ENCODE results near the gene CCDC15. TPM values are rescaled to one million over a fixed set of nuclear protein-coding genes. Genes with fewer than 3 reads are reported as not detected.

The CCDC15 gene
- total RNA-seq, 2 experiments from 2014 or later = 7.7 to 8.8 TPM

DNA sequence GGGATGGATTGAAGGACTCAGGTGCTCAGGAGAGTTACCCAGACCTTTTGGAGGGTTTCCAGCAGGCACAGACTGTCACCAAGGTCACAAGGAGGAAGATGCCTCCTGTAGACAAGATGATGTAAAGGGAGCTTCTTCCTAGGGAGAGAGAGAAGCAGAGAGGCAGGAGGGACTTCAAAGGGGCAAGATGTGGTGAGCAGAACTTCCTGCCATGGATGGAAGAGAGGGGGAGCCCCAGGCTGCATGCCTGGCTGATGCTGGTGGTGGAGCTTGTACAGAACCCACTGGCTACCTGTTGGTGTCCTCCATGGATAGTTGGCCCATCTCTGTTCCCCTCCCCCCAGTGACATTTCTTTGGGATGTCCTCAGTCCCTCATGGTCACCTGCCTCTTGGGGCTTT lies 30.7 kb upstream of the CCDC15 start:
- peaks cover 1% of the 10 kb centered on the region for H3K36me3 Mint-ChIP-seq (ENCODE audit: low read depth)
- CTCF ChIA-PET = interaction anchor here (1.2 to 2.1 kb wide), 6 partner anchors 12 to 219 kb away, joined by 3 to 11 read pairs (median 6); partner anchors contain the start of genes CCDC15 and HEPACAM
- DNase-seq (peak; percentile 46), ATAC-seq (peak; percentile 63)
- peak overlapping the region; percentile 69 for H3K27ac Mint-ChIP-seq
- POLR2A ChIA-PET = interaction anchor here (1.2 to 2.0 kb wide), 2 partner anchors 27 to 30 kb away, joined by 3 to 14 read pairs; partner anchors contain the start of gene CCDC15
- peaks cover 29% of the 10 kb centered on the region for H3K4me1 Mint-ChIP-seq (ENCODE audit: low read depth)
- no peak overlapping the region for H3K4me3 Mint-ChIP-seq
- no peaks in the 10 kb centered on the region for H3K9me3 Mint-ChIP-seq (ENCODE audit: insufficient read depth)
- H3K27me3 Mint-ChIP-seq (ENCODE audit: low read depth) = peaks cover 3% of the 10 kb centered on the region

GRCh38 chr11:124928942-124929665 lies 24.9 kb upstream of the CCDC15 start:
- Mint-ChIP-seq H3K9me3 (ENCODE audit: insufficient read depth) (no peaks in the 10 kb centered on the region), H3K36me3 (ENCODE audit: low read depth) (peaks cover 4% of the 10 kb centered on the region), H3K27me3 (ENCODE audit: low read depth) (no peaks in the 10 kb centered on the region), H3K4me1 (ENCODE audit: low read depth) (peaks cover 13% of the 10 kb centered on the region), H3K27ac (no peak overlapping the region), H3K4me3 (no peak overlapping the region)
- no peak for DNase-seq
- POLR2A ChIA-PET = interaction anchor here (1.2 kb wide), 1 partner anchor 22 kb away, joined by 3 read pairs; no protein-coding TSS in a partner anchor
- CTCF ChIA-PET = interaction anchor here (1.6 kb wide), 1 partner anchor 24 kb away, joined by 5 read pairs; the partner anchor contains the start of gene CCDC15
- ATAC-seq = no peak

DNA sequence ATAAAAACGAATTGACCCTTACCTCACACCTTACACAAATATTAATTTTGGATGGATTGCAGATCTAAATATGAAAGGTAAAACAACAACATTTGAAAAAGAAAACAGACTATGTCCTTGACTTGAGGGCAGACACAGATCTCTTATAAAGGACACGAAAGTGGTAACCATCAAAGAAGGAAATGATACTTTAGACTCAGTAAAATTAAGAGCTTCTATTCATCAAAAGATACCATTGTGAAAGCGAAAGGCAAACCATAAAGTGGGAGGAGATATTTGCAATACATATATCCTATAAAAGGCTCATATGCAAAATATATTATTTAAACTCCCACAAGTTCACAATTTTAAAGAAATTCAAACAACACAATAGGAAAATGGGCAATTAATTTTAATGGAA lies 23.2 kb upstream of the CCDC15 start:
- peaks cover 4% of the 10 kb centered on the region for H3K36me3 Mint-ChIP-seq (ENCODE audit: low read depth)
- POLR2A ChIA-PET = interaction anchor here (1.0 kb wide), 1 partner anchor 24 kb away, joined by 5 read pairs; the partner anchor contains the start of gene CCDC15
- peak; percentile 58 for ATAC-seq
- no peak for DNase-seq
- peaks cover 12% of the 10 kb centered on the region for H3K4me1 Mint-ChIP-seq (ENCODE audit: low read depth)
- peak overlapping the region; percentile 36 for H3K27ac Mint-ChIP-seq
- H3K4me3 Mint-ChIP-seq = no peak overlapping the region
- CTCF ChIA-PET = interaction anchor here (1.2 to 1.6 kb wide), 4 partner anchors 11 to 23 kb away, joined by 4 to 5 read pairs (median 4); partner anchors contain the start of gene CCDC15
- H3K9me3 Mint-ChIP-seq (ENCODE audit: insufficient read depth) = no peaks in the 10 kb centered on the region
- H3K27me3 Mint-ChIP-seq (ENCODE audit: low read depth) = peaks cover 1% of the 10 kb centered on the region

- H3K27me3 Mint-ChIP-seq (ENCODE audit: low read depth) = peaks cover 10% of the 10 kb centered on the region
- no peak for DNase-seq
- CTCF ChIA-PET = interaction anchor here (1.0 to 3.1 kb wide), 5 partner anchors 9 to 59 kb away, joined by 3 to 10 read pairs (median 8); no protein-coding TSS in a partner anchor
- peaks cover 4% of the 10 kb centered on the region for H3K36me3 Mint-ChIP-seq (ENCODE audit: low read depth)
- H3K27ac Mint-ChIP-seq = no peak overlapping the region
- POLR2A ChIA-PET = interaction anchor here (0.9 to 1.8 kb wide), 2 partner anchors 8 to 16 kb away, joined by 3 to 4 read pairs; no protein-coding TSS in a partner anchor
- no peak for ATAC-seq
- peaks cover 12% of the 10 kb centered on the region for H3K4me1 Mint-ChIP-seq (ENCODE audit: low read depth)
- H3K4me3 Mint-ChIP-seq = no peak overlapping the region
- no peaks in the 10 kb centered on the region for H3K9me3 Mint-ChIP-seq (ENCODE audit: insufficient read depth)
Observed at GRCh38 chr11:124934862-124935547, 19.0 kb upstream of the CCDC15 start.

DNA sequence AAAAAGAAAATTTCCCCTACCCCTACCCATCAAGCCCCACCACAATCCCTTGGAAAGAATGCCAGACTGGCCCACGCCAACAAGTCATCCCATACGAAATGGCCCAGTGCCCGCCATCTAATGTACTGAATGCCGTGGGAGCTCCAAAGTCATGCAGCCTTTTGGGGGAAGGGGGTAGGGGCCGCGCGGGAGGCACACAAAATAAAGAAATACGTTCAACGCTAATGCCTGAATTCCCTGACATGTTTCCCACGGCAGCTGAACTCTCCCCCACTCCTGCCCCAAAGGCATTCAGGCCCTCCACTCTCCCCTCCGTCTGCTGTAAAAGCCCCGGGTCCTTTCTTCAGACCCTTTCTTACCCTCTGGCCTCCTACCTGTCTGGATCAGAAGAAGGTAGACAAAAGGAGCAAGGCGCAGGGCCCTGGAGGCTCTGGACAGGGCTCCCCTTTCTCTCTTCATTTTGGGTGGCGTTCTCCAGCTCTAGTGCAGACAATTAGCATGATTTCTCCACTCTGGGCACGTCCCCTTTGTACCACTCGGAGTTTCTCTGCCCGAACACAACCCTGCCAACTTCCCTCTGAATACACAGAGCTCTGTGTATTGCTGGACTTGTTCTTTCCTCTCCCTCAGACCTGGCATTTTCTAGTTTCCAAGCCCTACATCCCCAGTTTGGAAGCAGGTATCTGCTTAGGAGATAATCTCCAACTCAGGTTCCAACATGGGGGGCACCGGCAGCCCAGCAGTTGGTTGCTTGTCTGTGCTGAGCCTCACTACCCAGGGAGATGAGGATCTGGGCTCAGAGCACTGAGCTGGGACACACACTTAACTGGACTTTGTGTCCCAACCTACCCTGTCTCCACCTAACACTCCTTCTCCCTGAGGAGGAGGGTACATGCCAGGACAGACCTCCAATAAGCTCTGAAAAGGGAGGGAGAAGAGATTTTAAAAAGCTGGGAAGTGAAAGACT lies 18.2 kb upstream of the CCDC15 start, which contains the start of gene HEPACAM:
Gene HEPACAM, minus strand, starts transcription at position 500 of the 967 bp plus-strand sequence. Its CDS starts 41 bp downstream, at position 459.
- H3K27me3 Mint-ChIP-seq (ENCODE audit: low read depth) = peaks cover 10% of the 10 kb centered on the region
- H3K9me3 Mint-ChIP-seq (ENCODE audit: insufficient read depth) = no peaks in the 10 kb centered on the region
- no peak for DNase-seq
- ATAC-seq = no peak
- H3K4me1 Mint-ChIP-seq (ENCODE audit: low read depth) = peaks cover 5% of the 10 kb centered on the region
- no peak within 1 kb of the TSS for H3K4me3 Mint-ChIP-seq
- ChIA-PET POLR2A (interaction anchor here (0.6 to 1.8 kb wide), 2 partner anchors 9 to 18 kb away, joined by 4 read pairs; partner anchors contain the start of gene CCDC15), CTCF (interaction anchor here (1.1 to 3.1 kb wide), 4 partner anchors 9 to 59 kb away, joined by 3 to 10 read pairs (median 9); no protein-coding TSS in a partner anchor)
- no peaks in the 10 kb centered on the region for H3K36me3 Mint-ChIP-seq (ENCODE audit: low read depth)
- H3K27ac Mint-ChIP-seq = no peak within 1 kb of the TSS

DNA sequence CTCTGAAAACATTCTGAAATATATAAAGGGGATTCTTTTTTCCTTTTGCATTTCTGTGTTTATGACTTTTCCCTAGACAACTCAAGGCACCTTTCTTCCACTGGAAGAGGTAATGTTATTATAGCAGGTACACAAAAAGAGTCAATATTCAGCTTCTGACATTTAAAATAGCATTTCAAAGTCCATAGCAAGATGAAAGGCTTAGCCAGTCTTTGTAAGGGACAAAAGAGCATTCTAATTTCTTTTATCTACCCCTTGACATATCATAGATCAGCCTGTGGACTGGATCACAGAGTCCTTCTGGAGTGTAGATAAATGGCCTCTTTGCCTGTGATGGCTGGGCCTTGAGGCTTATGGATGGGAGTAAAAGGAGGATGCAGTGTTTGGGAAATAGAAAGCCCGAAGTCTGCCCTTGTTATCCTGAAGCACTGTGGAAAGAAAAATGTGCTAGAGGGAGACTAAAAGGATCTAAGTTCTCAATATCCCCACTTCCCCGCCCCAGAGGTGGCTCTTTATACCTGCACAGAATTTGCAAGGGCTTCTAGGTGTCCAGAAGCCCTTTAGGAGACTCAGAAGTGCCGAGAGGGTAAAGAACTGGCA lies 16.6 kb upstream of the CCDC15 start:
- ChIA-PET CTCF (interaction anchor here (3.1 kb wide), 1 partner anchor 12 kb away, joined by 10 read pairs; no protein-coding TSS in a partner anchor), POLR2A (no interaction called here)
- no peaks in the 10 kb centered on the region for H3K9me3 Mint-ChIP-seq (ENCODE audit: insufficient read depth)
- DNase-seq (no peak), ATAC-seq (no peak)
- no peaks in the 10 kb centered on the region for H3K4me1 Mint-ChIP-seq (ENCODE audit: low read depth)
- no peak overlapping the region for H3K4me3 Mint-ChIP-seq
- H3K27ac Mint-ChIP-seq = no peak overlapping the region
- H3K36me3 Mint-ChIP-seq (ENCODE audit: low read depth) = no peaks in the 10 kb centered on the region
- H3K27me3 Mint-ChIP-seq (ENCODE audit: low read depth) = peaks cover 10% of the 10 kb centered on the region

DNA sequence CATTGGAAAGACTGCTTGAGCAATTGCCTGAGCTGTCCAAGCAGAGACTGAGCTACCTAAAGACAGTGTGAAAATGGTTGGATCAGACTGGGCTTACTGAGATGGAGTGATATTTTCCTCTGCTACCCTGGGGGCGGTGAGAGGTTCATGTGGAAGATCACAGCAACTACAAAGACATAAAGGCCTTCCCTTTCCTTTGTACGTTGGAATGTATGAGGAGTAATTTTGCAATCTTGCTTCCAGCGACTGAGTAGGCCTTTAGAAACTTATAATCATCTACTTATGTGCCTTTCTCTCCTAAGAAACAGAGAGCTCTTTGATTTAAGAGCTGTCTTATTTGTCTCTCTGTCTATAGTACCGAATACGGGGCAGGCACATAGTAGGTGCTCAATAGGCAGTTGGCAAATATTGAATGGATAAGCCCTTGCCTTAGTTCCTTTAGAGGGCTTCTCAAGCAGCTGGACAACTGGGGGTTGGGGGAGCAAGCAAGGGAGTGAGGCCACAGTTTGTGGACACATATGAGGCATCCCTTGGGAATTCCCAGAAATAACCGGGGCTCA lies 15.7 kb upstream of the CCDC15 start:
- Mint-ChIP-seq H3K4me1 (ENCODE audit: low read depth) (peaks cover 8% of the 10 kb centered on the region), H3K27ac (no peak overlapping the region), H3K9me3 (ENCODE audit: insufficient read depth) (no peaks in the 10 kb centered on the region), H3K4me3 (no peak overlapping the region), H3K36me3 (ENCODE audit: low read depth) (no peaks in the 10 kb centered on the region), H3K27me3 (ENCODE audit: low read depth) (peaks cover 10% of the 10 kb centered on the region)
- ChIA-PET POLR2A (no interaction called here), CTCF (interaction anchor here (0.9 to 1.6 kb wide), 2 partner anchors 10 to 20 kb away, joined by 3 read pairs; no protein-coding TSS in a partner anchor)
- DNase-seq = no peak
- ATAC-seq = no peak

GRCh38 chr11:124938970-124939369 lies 15.0 kb upstream of the CCDC15 start:
- no peak overlapping the region for H3K4me3 Mint-ChIP-seq
- no peak for DNase-seq
- peaks cover 14% of the 10 kb centered on the region for H3K4me1 Mint-ChIP-seq (ENCODE audit: low read depth)
- H3K9me3 Mint-ChIP-seq (ENCODE audit: insufficient read depth) = no peaks in the 10 kb centered on the region
- ATAC-seq = no peak
- ChIA-PET POLR2A (no interaction called here), CTCF (interaction anchor here (1.6 kb wide), 1 partner anchor 10 kb away, joined by 3 read pairs; no protein-coding TSS in a partner anchor)
- peaks cover 10% of the 10 kb centered on the region for H3K27me3 Mint-ChIP-seq (ENCODE audit: low read depth)
- H3K27ac Mint-ChIP-seq = no peak overlapping the region
- H3K36me3 Mint-ChIP-seq (ENCODE audit: low read depth) = no peaks in the 10 kb centered on the region

GRCh38 chr11:124941703-124942102 lies 12.3 kb upstream of the CCDC15 start:
- Mint-ChIP-seq H3K27me3 (ENCODE audit: low read depth) (peaks cover 4% of the 10 kb centered on the region), H3K9me3 (ENCODE audit: insufficient read depth) (no peaks in the 10 kb centered on the region), H3K4me3 (no peak overlapping the region), H3K36me3 (ENCODE audit: low read depth) (peaks cover 2% of the 10 kb centered on the region), H3K4me1 (ENCODE audit: low read depth) (peaks cover 17% of the 10 kb centered on the region), H3K27ac (no peak overlapping the region)
- ChIA-PET CTCF (interaction anchor here (0.8 to 2.3 kb wide), 3 partner anchors 8 to 65 kb away, joined by 3 to 8 read pairs (median 3); no protein-coding TSS in a partner anchor), POLR2A (interaction anchor here (1.2 to 1.3 kb wide), 2 partner anchors 9 to 12 kb away, joined by 3 to 6 read pairs; no protein-coding TSS in a partner anchor)
- no peak for ATAC-seq
- DNase-seq = no peak
